Measurements from ENCODE around the gene LEP. TPM values are rescaled to one million over a fixed set of nuclear protein-coding genes. Genes with fewer than 3 reads are reported as not detected.
A peak's percentile ranks its signal among the peaks of the same experiment; 100 is the strongest.

The LEP gene
- polyA plus RNA-seq, 1 of the 3 experiments (the other 2 are of a cell fraction): not detected

DNA sequence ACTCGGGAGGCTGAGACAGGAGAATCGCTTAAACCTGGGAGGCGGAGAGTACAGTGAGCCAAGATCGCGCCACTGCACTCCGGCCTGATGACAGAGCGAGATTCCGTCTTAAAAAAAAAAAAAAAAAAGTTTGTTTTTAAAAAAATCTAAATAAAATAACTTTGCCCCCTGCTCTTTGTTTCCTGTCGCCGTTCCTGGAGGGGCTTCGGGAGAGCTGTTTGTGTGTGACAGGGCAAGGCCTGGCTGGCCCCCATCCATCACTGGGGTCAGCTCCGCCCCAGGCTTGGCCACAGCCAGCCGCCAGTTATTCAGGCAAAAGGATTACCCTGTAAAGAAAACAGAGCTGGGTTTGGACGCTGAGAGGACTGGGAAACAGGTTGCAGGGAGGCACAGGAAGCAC lies 16.4 kb downstream of the LEP start:
- no peak for DNase-seq
- Histone ChIP-seq H3K27ac (ENCODE audit: low read depth in 2 of 2, low read length in 1 of 2) (no peak overlapping the region), H3K36me3 (replicated peaks in 1 of 2; ENCODE audit: control insufficient read depth in 1 of 2, insufficient read depth in 2 of 2, low read length in 1 of 2) (no peaks in the 10 kb centered on the region), H3K79me2 (ENCODE audit: insufficient read depth) (no peaks in the 10 kb centered on the region), H3K9me2 (no peaks in the 10 kb centered on the region), H3K9ac (no peak overlapping the region), H3K4me1 (ENCODE audit: control insufficient read depth in 1 of 2, insufficient read depth in 2 of 2, low read depth in 1 of 2, low read length in 1 of 2) (peaks cover 0 to 6% of the 10 kb centered on the region in 2 experiments; a peak in 1 of 4 replicates), H3K4me2 (no peak overlapping the region), H3K27me3 (ENCODE audit: insufficient read depth) (no peaks in the 10 kb centered on the region), H3F3A (replicated peaks; ENCODE audit: insufficient read depth) (no peaks in the 10 kb centered on the region), H3K4me3 (ENCODE audit: low read depth in 2 of 2, low read length in 1 of 2) (no peak overlapping the region), H4K20me1 (ENCODE audit: insufficient read depth) (no peaks in the 10 kb centered on the region), H3K9me3 (no peaks in the 10 kb centered on the region), H2AFZ (ENCODE audit: low read depth) (no peak overlapping the region)
- 85% methylated on average over 14 of the region's 14 CpGs for WGBS (ENCODE audit: low lambda C conversion rate)
- TF ChIP-seq MAX (IDR thresholded peaks at IDR 0.05; ENCODE audit: low read depth) (no peak), GABPA (IDR thresholded peaks at IDR 0.05; ENCODE audit: low read depth) (no peak)
- CTCF ChIA-PET: interaction anchor here (1.1 to 1.2 kb wide), 2 partner anchors 11 to 169 kb away, joined by 3 to 5 read pairs; no protein-coding TSS in a partner anchor
- POLR2A ChIA-PET: no interaction called here

- Histone ChIP-seq H2AFZ (ENCODE audit: low read depth) (0 out of 2 replicates have a peak overlapping the region, but pooled peaks have one; percentile 40), H3K9me2 (no peaks in the 10 kb centered on the region), H3F3A (replicated peaks; ENCODE audit: insufficient read depth) (no peaks in the 10 kb centered on the region), H3K36me3 (replicated peaks in 1 of 2; ENCODE audit: control insufficient read depth in 1 of 2, insufficient read depth in 2 of 2, low read length in 1 of 2) (no peaks in the 10 kb centered on the region), H4K20me1 (ENCODE audit: insufficient read depth) (no peaks in the 10 kb centered on the region), H3K27me3 (ENCODE audit: insufficient read depth) (no peaks in the 10 kb centered on the region), H3K9ac (no peak overlapping the region), H3K4me1 (ENCODE audit: control insufficient read depth in 1 of 2, insufficient read depth in 2 of 2, low read depth in 1 of 2, low read length in 1 of 2) (peaks cover 0 to 8% of the 10 kb centered on the region in 2 experiments; a peak in 1 of 4 replicates), H3K27ac (ENCODE audit: low read depth in 2 of 2, low read length in 1 of 2) (no peak overlapping the region), H3K9me3 (no peaks in the 10 kb centered on the region), H3K4me2 (no peak overlapping the region), H3K79me2 (ENCODE audit: insufficient read depth) (no peaks in the 10 kb centered on the region), H3K4me3 (ENCODE audit: low read depth in 2 of 2, low read length in 1 of 2) (no peak overlapping the region)
- 81% methylated on average over 11 of the region's 11 CpGs for WGBS (ENCODE audit: low lambda C conversion rate)
- DNase-seq: no peak
- TF ChIP-seq RCOR1 (IDR thresholded peaks at IDR 0.05; ENCODE audit: low read length): no peak
- no peak for TF ChIP-seq CHD2 (IDR thresholded peaks at IDR 0.05; ENCODE audit: low read length, partially characterized antibody)
- ChIA-PET CTCF (interaction anchor here (1.0 to 1.8 kb wide), 3 partner anchors 8 to 121 kb away, joined by 3 to 7 read pairs (median 4); no protein-coding TSS in a partner anchor), POLR2A (no interaction called here)
Measured at GRCh38 chr7:128259131-128260061, 18.3 kb downstream of the LEP start.

DNA sequence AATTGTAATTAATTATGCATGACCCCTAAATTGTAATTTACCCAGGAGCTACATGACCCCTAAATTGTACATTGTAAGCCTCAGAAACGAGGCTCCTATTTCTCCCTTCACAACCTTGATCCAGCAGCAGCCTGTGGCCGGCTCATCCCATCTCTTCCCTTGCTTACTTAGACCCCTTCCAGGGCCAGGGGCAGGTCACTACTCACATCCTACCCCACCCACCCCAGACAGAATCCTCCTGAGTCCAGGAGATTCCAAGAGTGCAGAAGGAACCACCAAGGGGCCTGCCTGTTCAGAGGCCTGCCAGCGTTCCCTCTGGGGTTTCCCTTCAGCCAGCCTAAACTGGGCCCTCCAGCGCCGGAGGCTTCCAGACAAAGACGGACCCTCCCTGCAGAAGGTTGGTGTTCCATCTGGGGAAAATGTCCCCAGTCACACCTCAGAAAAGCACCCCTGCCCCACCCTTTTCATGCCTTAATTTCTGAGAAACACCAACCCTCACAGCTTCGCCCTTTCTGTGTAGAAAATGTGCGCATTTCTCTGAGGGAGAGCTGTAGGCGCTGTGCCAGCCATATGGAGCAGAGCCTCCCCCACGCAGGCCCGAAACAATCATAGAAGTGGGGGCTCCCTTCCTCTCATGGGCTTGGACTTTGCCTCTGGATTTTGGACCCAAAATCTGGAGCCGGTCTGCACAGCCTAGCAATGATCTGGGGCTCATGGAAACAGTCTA lies 19.2 kb downstream of the LEP start:
- Histone ChIP-seq H3K9me2 (no peaks in the 10 kb centered on the region), H3K9me3 (no peaks in the 10 kb centered on the region), H3K27ac (ENCODE audit: low read depth in 2 of 2, low read length in 1 of 2) (no peak overlapping the region), H3K27me3 (ENCODE audit: insufficient read depth) (no peaks in the 10 kb centered on the region), H3K79me2 (ENCODE audit: insufficient read depth) (no peaks in the 10 kb centered on the region), H3K4me1 (ENCODE audit: control insufficient read depth in 1 of 2, insufficient read depth in 2 of 2, low read depth in 1 of 2, low read length in 1 of 2) (peaks cover 0 to 16% of the 10 kb centered on the region in 2 experiments; a peak in 1 of 4 replicates), H3K4me2 (no peak overlapping the region), H4K20me1 (ENCODE audit: insufficient read depth) (no peaks in the 10 kb centered on the region), H3K4me3 (ENCODE audit: low read depth in 2 of 2, low read length in 1 of 2) (no peak overlapping the region), H2AFZ (ENCODE audit: low read depth) (no peak overlapping the region), H3K9ac (no peak overlapping the region), H3F3A (replicated peaks; ENCODE audit: insufficient read depth) (no peaks in the 10 kb centered on the region), H3K36me3 (replicated peaks in 1 of 2; ENCODE audit: control insufficient read depth in 1 of 2, insufficient read depth in 2 of 2, low read length in 1 of 2) (no peaks in the 10 kb centered on the region)
- 81% methylated on average over 10 of the region's 12 CpGs for WGBS (ENCODE audit: low lambda C conversion rate)
- POLR2A ChIA-PET: no interaction called here
- TF ChIP-seq IRF3 (IDR thresholded peaks at IDR 0.05; ENCODE audit: low read depth, low read length) (no peak), POLR2AphosphoS5 (IDR thresholded peaks at IDR 0.05; ENCODE audit: low read depth, low read length) (no peak), GABPA (IDR thresholded peaks at IDR 0.05; ENCODE audit: low read depth) (no peak), TCF12 (IDR thresholded peaks at IDR 0.05) (no peak), TEAD4 (IDR thresholded peaks at IDR 0.05; ENCODE audit: borderline replicate concordance, insufficient read depth) (no peak), MAX (IDR thresholded peaks at IDR 0.05; ENCODE audit: low read depth) (no peak), USF2 (IDR thresholded peaks at IDR 0.05; ENCODE audit: borderline replicate concordance, low read depth, low read length) (no peak), GATA2 (CRISPR knock-in tag; IDR thresholded peaks at IDR 0.05) (no peak), EZH2phosphoT487 (IDR thresholded peaks at IDR 0.05; ENCODE audit: borderline replicate concordance, low read depth) (no peak), CHD2 (IDR thresholded peaks at IDR 0.05; ENCODE audit: low read length, partially characterized antibody) (no peak), FOXM1 (IDR thresholded peaks at IDR 0.05; ENCODE audit: low read depth) (no peak), TAF1 (IDR thresholded peaks at IDR 0.05; ENCODE audit: borderline replicate concordance, low read depth, low read length) (no peak), MEF2A (IDR thresholded peaks at IDR 0.05; ENCODE audit: borderline replicate concordance, low read depth) (no peak)
- no peak for DNase-seq
- CTCF ChIA-PET: interaction anchor here (1.7 to 1.8 kb wide), 2 partner anchors 7 to 122 kb away, joined by 3 to 7 read pairs; no protein-coding TSS in a partner anchor

Measured in SK-N-SH (cell line).